DMS 273 treated with DMSO at 0.1 percent for 48 hours (cell line): Measurements from ENCODE around the gene AGAP1.
"Not testable (repeated sequence)": the region's sequence is repeated elsewhere in the genome, so short reads cannot be mapped to it uniquely, and the experiment has no call there.

Source experiments
- DNase-seq: peaks from one replicate; lab custom pipeline; 2025; lab: John Stamatoyannopoulos, UW

The AGAP1 gene

DNA sequence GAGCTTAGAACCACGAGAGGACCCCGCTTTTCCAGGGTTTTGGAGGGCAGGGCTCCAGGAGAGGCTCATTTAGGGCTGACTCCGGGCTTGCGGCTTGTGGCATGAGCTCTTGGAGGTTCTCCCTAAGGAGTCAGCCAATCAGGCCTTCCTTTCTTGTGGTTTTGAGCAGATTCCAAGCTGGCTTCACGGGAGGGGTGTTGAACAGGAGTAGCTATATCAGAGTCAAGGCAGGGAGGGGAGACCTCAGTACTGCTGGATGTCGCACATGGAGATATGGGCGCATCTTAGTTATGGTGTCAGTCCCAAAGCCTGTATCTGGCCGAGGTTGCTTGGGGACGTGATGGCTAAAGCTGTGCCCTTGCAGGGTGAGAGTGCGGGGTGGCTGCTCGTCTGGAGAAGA, 98.6 kb downstream of the AGAP1 start:
- no peak for DNase-seq

- no peak for DNase-seq
Measured at GRCh38 chr2:235592836-235593235, 99.0 kb downstream of the AGAP1 start.

- peak; percentile 82 for DNase-seq
Measured at GRCh38 chr2:235594041-235594440, 100.2 kb downstream of the AGAP1 start.

GRCh38 chr2:235594964-235595363, 101.1 kb downstream of the AGAP1 start:
- no peak for DNase-seq

- DNase-seq: peak; percentile 19
Measured at GRCh38 chr2:235595422-235596010, 101.7 kb downstream of the AGAP1 start.

GRCh38 chr2:235596272-235596671, 102.4 kb downstream of the AGAP1 start:
- no peak for DNase-seq

DNA sequence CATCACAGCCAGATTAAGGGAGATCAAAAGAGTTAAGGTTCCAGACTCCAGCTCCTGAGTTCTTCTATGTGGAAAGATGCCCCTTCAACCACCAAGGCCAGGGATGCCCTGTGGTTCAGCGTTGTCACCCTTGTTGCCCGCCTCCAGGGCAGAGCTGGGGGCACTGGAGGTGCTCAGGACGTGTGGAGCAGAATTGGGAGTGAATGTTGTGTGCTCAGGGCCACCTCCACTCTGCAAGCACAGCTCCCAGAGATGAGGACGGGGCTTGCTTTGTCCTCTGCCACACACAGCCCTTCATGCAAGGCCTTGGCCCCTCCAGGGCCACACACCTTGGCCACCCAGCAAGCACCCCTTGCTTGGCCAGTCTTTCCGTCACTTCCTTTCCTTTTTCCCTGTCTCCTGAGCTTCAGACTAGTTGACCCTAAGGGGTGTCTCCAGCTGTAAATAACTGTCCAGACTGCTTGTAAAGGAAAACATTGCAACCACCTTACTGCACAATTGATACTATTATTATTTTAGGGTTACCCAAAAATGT, 103.3 kb downstream of the AGAP1 start:
- no peak for DNase-seq

DNA sequence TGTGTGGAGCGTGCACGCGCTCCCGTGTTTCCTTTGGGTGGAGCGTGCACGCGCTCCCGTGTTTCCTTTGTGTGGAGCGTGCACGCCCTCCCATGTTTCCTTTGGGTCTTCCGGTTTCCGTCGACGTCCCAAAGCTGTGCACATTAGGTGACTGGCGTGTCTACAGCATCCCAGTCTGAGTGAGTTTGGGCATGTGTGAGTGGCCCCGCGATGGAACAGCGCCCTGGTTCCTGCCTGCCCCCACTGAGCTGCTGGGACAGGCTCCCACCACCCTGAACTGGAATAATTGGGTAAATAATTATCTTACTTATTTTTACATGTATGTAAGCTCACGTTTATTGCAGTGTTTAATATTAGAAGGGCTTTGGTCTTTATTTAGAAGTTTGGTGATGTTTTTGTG, 104.2 kb downstream of the AGAP1 start:
- no peak for DNase-seq

DNA sequence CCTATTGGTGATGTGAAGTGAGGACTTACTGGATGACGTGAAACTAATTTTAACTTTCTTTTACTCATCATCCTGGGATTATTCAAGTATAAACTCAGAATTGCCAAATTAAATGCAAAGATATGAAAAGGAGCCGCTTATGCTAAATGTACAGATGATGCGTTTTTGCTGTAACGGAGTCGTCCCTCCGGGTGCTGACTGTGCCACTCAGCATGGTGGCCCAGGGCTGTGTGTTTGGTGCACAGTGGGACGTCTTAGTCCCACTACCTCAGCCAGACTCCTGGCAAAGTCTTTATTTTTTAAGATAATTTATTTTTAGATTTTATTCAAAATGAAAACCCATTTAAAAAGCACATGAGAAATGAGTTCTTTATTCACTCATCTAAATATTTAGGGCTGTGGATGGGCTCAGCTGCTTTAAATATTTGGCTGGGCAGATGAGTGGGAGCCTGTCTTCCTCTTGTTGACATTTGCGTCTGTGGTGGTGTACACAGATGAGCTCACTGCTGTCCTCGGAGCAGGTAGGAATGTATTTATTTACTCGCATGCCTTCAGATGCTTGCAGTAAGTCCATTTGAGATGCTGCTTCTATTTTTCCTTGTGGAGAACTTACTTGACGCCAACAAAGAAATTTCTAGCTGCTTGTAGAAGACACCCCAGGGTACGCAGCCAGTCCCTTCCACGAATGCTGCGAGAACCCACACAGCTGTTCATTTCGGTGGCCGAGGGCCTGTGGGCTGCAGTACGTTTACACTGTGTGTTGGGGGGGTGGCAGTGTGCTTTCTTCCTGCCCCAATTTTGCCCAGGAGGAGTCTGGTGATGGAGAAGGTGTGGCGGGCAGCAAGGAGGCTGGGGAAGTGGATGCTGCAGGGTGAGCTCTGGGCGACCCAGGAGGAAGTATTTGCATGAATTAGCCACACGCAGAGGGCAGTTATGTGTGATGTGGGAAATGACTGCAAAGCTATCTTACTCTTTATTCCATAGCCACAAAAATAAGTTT, 105.0 kb downstream of the AGAP1 start:
- DNase-seq: no peak

DNA sequence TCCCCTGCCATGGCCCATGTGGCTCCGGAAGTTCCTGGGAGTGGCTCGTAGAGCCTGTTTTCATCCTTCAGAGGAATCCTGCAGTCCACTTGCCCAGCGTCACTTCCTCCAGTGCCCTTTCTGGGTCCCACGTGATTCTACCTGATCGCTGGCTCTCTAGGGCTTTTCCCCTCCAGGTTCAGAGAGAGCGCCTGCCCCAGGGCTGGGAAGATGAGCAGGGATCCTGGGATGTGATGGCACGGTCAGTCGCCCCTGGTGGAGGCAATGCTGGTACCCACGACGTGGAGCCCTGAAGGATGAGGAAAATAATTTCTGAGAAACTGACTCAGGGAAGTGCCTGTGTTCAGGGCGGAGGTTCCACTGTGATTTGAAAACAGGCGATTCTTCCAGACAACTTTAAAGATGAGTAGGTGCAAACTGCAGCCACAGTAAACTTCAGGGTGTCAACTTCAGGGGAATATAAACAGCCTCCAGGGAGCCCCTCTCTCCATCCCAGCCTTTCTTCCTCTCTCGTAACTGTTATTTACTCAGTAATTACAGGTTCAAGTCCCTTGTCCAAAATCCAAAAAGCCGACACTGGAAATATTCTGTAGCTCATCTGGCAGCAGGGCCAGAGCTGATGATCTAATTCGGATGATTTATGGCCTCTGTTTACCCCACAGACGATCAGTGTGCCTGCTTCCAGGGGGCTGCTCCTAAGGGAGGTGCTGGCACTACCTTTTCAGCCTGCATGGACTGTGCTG, 105.9 kb downstream of the AGAP1 start:
- DNase-seq: no peak

- DNase-seq: no peak
Measured at GRCh38 chr2:235600406-235600805, 106.6 kb downstream of the AGAP1 start.

DNA sequence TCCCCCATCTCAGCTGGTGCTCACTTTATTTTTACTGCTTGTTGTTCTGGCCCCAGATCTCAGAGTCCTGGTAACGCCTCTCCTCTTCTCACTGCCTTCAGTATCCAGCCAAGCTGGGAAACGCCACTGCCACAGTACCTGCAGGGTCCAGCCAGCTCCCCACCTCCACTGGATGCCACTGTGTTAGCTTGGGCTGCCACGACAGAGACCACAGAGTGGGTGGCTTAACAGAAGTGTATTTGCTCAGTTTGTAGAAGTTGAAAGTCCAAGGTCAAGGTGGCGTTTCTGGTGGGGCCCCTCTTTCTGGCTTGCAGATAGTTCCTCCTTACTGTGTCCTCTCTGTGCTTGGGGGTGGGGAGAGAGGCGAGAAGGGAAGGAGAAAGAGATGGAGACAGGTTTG, 107.1 kb downstream of the AGAP1 start:
- no peak for DNase-seq

GRCh38 chr2:235601960-235602704, 108.3 kb downstream of the AGAP1 start:
- DNase-seq: no peak

GRCh38 chr2:235602971-235603370, 109.1 kb downstream of the AGAP1 start:
- not testable (repeated sequence) for DNase-seq

DNA sequence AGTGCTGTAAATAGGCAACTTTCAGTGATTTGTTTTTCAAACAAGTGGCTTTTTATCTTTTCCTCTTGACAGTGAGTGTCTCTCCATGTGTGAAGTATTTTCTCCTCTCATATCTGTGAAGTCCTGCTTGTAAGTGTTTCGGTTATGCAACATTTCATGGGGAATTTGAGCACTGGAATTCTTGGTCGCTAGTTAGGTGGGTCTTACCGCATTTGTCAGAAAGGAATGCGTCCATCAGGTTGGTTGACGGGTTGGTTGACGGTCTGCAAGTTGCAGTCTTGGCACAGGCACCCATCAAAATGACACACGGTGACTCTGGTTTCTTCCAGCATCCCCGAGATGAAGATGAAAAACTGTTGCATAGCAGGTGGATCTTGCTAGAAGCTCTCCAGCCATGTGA, 109.8 kb downstream of the AGAP1 start:
- DNase-seq: no peak

DNA sequence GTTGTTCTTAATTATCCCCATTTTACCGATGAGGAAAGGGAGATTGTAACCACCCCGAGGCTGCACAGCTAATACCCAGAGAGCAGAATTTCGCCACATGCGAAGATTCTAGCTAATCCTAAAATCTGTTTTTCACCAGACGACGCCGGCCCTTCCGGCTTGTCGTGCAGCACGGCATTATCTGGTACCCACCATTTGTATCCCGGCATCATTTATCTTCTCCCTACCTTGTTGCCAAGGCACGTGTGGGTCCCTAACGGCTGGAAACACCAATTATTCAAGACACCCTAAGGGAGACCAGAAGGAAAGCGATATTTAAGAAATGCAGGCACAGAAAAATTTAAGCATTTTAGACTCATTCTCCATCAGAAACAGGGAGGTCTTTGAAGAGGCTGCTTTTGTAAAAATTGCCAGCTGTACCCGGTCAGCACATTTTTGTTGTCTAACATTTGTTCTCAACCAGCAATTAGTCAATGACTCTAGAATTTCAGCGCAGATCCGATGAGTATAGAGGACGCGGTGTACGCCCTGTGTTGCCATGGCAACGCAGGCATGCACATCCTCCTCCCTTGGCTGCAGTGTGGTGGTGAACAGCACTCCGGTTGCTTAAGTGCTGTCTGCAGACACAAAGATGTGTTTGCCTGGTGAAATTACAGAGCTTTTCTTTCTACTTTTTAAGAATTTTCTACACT, 111.6 kb downstream of the AGAP1 start:
- DNase-seq: peak; percentile 28

DNA sequence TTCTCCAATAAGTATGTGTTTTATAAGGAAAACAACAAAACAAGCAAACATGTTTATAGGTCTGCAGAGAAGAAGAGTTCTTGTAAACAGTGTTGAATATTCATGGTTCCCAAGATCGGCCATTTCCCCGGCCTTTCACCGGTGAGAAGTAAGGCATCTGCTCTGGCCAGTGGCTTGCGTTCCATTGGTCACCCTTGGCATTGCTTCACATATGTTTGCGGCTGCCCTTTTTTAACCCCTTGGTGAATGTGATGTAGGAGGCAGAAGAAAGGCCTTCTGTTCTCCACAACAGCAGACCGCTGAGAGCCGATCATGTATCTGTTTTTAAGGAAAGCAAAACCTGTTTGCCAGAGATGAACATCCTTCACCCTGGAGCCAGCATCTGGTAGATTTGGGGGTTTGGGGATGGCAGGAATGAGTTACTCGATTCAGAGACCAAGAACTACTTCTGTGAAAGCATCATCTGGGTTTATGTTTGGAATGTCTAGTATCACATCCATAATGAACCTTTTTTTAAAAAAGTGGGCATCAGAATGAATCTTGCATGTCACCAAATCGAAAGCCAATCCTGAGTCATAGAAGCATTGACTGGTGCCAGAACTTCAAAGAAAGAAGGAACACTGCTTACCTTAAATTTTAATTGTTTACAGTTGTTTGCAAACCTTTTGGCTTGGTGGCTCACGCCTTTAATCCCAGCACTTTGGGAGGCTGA, 112.3 kb downstream of the AGAP1 start:
- no peak for DNase-seq

GRCh38 chr2:235607546-235608199, 113.8 kb downstream of the AGAP1 start:
- no peak for DNase-seq

DNA sequence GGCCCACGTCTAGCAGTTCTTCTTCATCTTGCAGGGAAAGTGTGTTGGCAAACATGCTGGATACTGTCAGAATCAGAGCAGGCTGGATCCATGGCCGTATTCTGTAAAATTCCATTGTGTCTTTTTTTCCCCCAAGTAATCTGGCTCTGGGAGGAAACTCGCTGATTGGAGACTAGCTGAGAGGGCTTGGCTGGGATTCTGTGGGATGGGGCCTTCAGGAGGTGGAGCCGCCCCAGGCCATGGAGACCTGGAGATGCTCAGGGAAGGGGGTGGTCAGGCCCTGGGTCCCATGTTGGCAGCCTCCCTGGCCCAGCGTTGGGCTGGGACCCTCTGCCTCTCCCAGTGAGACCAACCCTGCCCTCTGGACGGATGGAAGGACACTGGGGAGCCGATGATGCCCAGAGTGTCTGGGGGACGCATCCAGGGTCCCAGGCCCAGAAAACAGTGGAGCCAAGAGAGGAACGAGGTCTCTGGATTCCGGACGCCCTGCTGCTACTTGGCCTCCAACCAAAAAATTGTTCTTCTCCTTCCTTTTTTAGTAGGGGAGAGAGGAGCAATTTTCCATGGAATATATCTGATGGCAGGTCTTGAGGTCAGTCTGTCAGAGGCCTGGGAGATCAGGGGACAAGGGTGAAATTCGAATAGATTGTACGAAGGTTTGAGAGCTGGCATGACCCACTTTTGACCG, 114.5 kb downstream of the AGAP1 start:
- no peak for DNase-seq
